HCT116 (cell line): ENCODE measurements around the gene ITIH5. TPM values are rescaled to one million over a fixed set of nuclear protein-coding genes. Genes with fewer than 3 reads are reported as not detected.

Experiments used
- ATAC-seq: fragments of 200-7000 bp; cut with Tn5 transposase; 2 replicates; pipeline ENCODE4 v1.9.1; 2020; ENCODE audit warnings: mild to moderate bottlenecking, moderate library complexity
- Bru-seq: library from RNA; stranded (reverse); fragments of 400-500 nt; gene quantifications from one replicate; lab custom pipeline; 2021; lab: Mats Ljungman, UMichigan
- BruChase-seq, 2 experiments: library from RNA; stranded (reverse); fragments of 400-500 nt; gene quantifications; one replicate each; lab custom pipeline; 2021; lab: Mats Ljungman, UMichigan
- BruUV-seq: library from RNA; stranded (reverse); fragments of 400-500 nt; replicated peaks from 2 replicates; lab custom pipeline; 2021; lab: Mats Ljungman, UMichigan
- CTCF ChIA-PET: fragments of 300-600 bp; sonication (Branson Sonifier 250); formaldehyde crosslinking; loops from one replicate; lab custom pipeline; 2021; ENCODE audit warnings: antibody characterized with exemption; lab: Charles Lee
- POLR2A ChIA-PET: fragments of 300-600, 350-600 bp; sonication (Branson Sonifier 250); formaldehyde crosslinking; loops from one replicate; lab custom pipeline; 2021; ENCODE audit warnings: antibody characterized with exemption; lab: Charles Lee
- RAD21 ChIA-PET, 2 experiments: fragments of 300-600 bp; sonication (Branson Sonifier 250); formaldehyde crosslinking; loops; one replicate each; lab custom pipeline; 2023; ENCODE audit warnings: low total read pairs in 2 of 2; ENCODE audit not compliant: uncharacterized antibody in 2 of 2, unreplicated experiment in 2 of 2, low non-redundant PET in 1 of 2; lab: Charles Lee
- DNase-seq: peaks from one replicate; pipeline ENCODE4 v3.0.0-alpha.2; 2010; ENCODE audit warnings: low read depth, low spot score
- H2AFZ ChIP-seq: fragments of 200-600 bp; shearing (Covaris generic), sonication (generic); 2 replicates; pipeline ENCODE4 v1.6.1; 2017; ENCODE audit warnings: low read depth, mixed run types, mixed read lengths, antibody characterized with exemption, low read length; ENCODE audit not compliant: poor library complexity, severe bottlenecking
- H3K27ac ChIP-seq: 2 replicates; pipeline ENCODE4 v1.5.1; 2012; ENCODE audit warnings: low read depth, low read length
- H3K27me3 ChIP-seq: fragments of 200-600 bp; sonication (generic); 2 replicates; pipeline ENCODE4 v1.6.1; 2016; ENCODE audit warnings: mixed run types, low read length, mixed read lengths; ENCODE audit not compliant: insufficient read depth
- H3K36me3 ChIP-seq, 2 experiments: fragments of 200-500 bp in 1 of 2; fragments of 200-600 bp in 1 of 2; sonication (Bioruptor generic) in 1 of 2; sonication (generic) in 1 of 2; 2 replicates each; pipeline versions ENCODE4 v1.5.1 to v1.6.1; 2014 to 2016; ENCODE audit warnings: low read length in 2 of 2, inconsistent platforms in 1 of 2, mixed read lengths in 1 of 2, mixed run types in 1 of 2; ENCODE audit not compliant: insufficient read depth in 2 of 2, control insufficient read depth in 1 of 2
- H3K4me1 ChIP-seq, 2 experiments: fragments of 200-600 bp in 1 of 2; sonication (generic) in 1 of 2; 2 replicates each; pipeline versions ENCODE4 v1.5.1 to v1.6.1; 2012 to 2017; ENCODE audit warnings: low read length in 2 of 2, inconsistent platforms in 1 of 2, mild to moderate bottlenecking in 1 of 2, mixed read lengths in 1 of 2, mixed run types in 1 of 2, moderate library complexity in 1 of 2; ENCODE audit not compliant: insufficient read depth in 2 of 2, control insufficient read depth in 1 of 2
- H3K4me2 ChIP-seq: fragments of 200-600 bp; sonication (generic); 2 replicates; pipeline ENCODE4 v1.6.1; 2017; ENCODE audit warnings: mixed run types, low read length, mixed read lengths
- H3K4me3 ChIP-seq, 2 experiments: fragments of 200-600 bp in 1 of 2; sonication (generic) in 1 of 2; replicated peaks in 1 of 2; 2 replicates each; pipeline ENCODE4 v1.5.1; 2011 to 2016; ENCODE audit warnings: low read length in 2 of 2, control low read depth in 1 of 2, low read depth in 1 of 2, mild to moderate bottlenecking in 1 of 2, mixed read lengths in 1 of 2, mixed run types in 1 of 2
- H3K79me2 ChIP-seq: fragments of 200-600 bp; sonication (generic); 2 replicates; pipeline ENCODE4 v1.6.1; 2017; ENCODE audit warnings: mild to moderate bottlenecking, mixed run types, low read length, moderate library complexity, mixed read lengths; ENCODE audit not compliant: insufficient read depth
- H3K9ac ChIP-seq: fragments of 200-600 bp; sonication (generic); 2 replicates; pipeline ENCODE4 v1.6.1; 2016; ENCODE audit warnings: low read length, mixed read lengths
- H3K9me2 ChIP-seq: fragments of 200-600 bp; sonication (generic), shearing (Covaris generic); 2 replicates; pipeline ENCODE4 v1.6.1; 2017; ENCODE audit warnings: mixed run types, mild to moderate bottlenecking, moderate library complexity; ENCODE audit not compliant: insufficient read depth
- H3K9me3 ChIP-seq, 2 experiments: fragments of 200-500 bp in 1 of 2; fragments of 200-600 bp in 1 of 2; sonication (Bioruptor generic) in 1 of 2; sonication (generic) in 1 of 2; 2 replicates each; pipeline ENCODE4 v1.6.1; 2014 to 2017; ENCODE audit warnings: low read length in 2 of 2, mixed read lengths in 2 of 2, inconsistent platforms in 1 of 2, low read depth in 1 of 2, mild to moderate bottlenecking in 1 of 2, mixed run types in 1 of 2, moderate library complexity in 1 of 2; ENCODE audit not compliant: control insufficient read depth in 1 of 2, insufficient read depth in 1 of 2
- H4K20me1 ChIP-seq: fragments of 200-600 bp; sonication (generic), shearing (Covaris generic); 2 replicates; pipeline ENCODE4 v1.6.1; 2017; ENCODE audit warnings: mixed run types, mild to moderate bottlenecking, moderate library complexity; ENCODE audit not compliant: insufficient read depth
- CBX3 ChIP-seq: IDR thresholded peaks from 2 replicates; pipeline ENCODE4 v1.6.1; 2012; ENCODE audit warnings: low read depth
- CEBPB ChIP-seq: IDR thresholded peaks from 2 replicates; pipeline ENCODE4 v1.6.1; 2012; ENCODE audit warnings: low read depth
- ELF1 ChIP-seq: IDR thresholded peaks from 2 replicates; pipeline ENCODE4 v1.6.1; 2012; ENCODE audit warnings: low read depth, borderline replicate concordance
- EZH2 ChIP-seq: fragments of 200-600 bp; sonication (generic); IDR thresholded peaks from 2 replicates; pipeline ENCODE4 v1.6.1; 2017; ENCODE audit warnings: antibody characterized with exemption, mixed run types
- EZH2phosphoT487 ChIP-seq: fragments of 200-600 bp; IDR thresholded peaks from 2 replicates; pipeline ENCODE4 v1.6.1; 2018; ENCODE audit warnings: antibody characterized with exemption, borderline replicate concordance
- FOSL1 ChIP-seq: IDR thresholded peaks from 2 replicates; pipeline ENCODE4 v1.6.1; 2012; ENCODE audit warnings: low read depth
- POLR2A ChIP-seq: IDR thresholded peaks from 2 replicates; pipeline ENCODE4 v1.7.0; 2011; ENCODE audit warnings: borderline replicate concordance; ENCODE audit not compliant: insufficient read depth, insufficient read length; ENCODE audit errors: extremely low read depth
- POLR2AphosphoS5 ChIP-seq: IDR thresholded peaks from 2 replicates; pipeline ENCODE4 v1.6.1; 2011; ENCODE audit warnings: mild to moderate bottlenecking, low read depth, low read length, moderate library complexity
- RAD21 ChIP-seq: IDR thresholded peaks from 2 replicates; pipeline ENCODE4 v1.6.1; 2012; ENCODE audit warnings: low read depth, mild to moderate bottlenecking
- YY1 ChIP-seq: IDR thresholded peaks from 2 replicates; pipeline ENCODE4 v1.6.1; 2011; ENCODE audit warnings: low read length, low read depth, moderate library complexity, mild to moderate bottlenecking; ENCODE audit not compliant: insufficient replicate concordance; ENCODE audit errors: extremely low read depth
- intact Hi-C: fragments of 100-400 bp; cut with micrococcal nuclease; formaldehyde crosslinking; loops from 2 replicates; pipeline ENCODE4 v1.10.0; 2022
- long read RNA-seq: library from polyadenylated mRNA; unstranded; transcript quantifications from one replicate; pipeline ENCODE4 v2.0.0, GENCODE V29; 2021; ENCODE audit not compliant: unreplicated experiment
- polyA plus RNA-seq: library from polyadenylated mRNA; unstranded; fragments of >200 nt; gene quantifications from 2 replicates; pipeline ENCODE4 v1.2.1, GENCODE V29; 2012; ENCODE audit warnings: missing spikeins
- total RNA-seq: library from RNA; stranded (reverse); gene quantifications from one replicate; pipeline ENCODE4 v1.2.1, GENCODE V29; 2021; ENCODE audit not compliant: unreplicated experiment
- TF ChIP-seq, protein P1 (sequence below): IDR thresholded peaks from 2 replicates; pipeline ENCODE4 v1.6.1; 2012
- TF ChIP-seq, protein P2 (sequence below): IDR thresholded peaks from 2 replicates; pipeline ENCODE4 v1.6.1; 2011; ENCODE audit warnings: mild to moderate bottlenecking, low read length, moderate library complexity; ENCODE audit not compliant: insufficient replicate concordance; ENCODE audit errors: extremely low read depth

Gene ITIH5
- total RNA-seq (not detected), Bru-seq, nascent RNA (percentile 1 among the genes with signal in this experiment), BruChase-seq, experiment 1, labeled RNA remaining after a 6-hour chase (percentile 3 among the genes with signal in this experiment), BruChase-seq, experiment 2, labeled RNA remaining after a 2-hour chase (percentile 4 among the genes with signal in this experiment)
- polyA plus RNA-seq = 0.01 TPM in 1 of 2 replicates, not detected in the other
- long read RNA-seq = 0 reads

DNA sequence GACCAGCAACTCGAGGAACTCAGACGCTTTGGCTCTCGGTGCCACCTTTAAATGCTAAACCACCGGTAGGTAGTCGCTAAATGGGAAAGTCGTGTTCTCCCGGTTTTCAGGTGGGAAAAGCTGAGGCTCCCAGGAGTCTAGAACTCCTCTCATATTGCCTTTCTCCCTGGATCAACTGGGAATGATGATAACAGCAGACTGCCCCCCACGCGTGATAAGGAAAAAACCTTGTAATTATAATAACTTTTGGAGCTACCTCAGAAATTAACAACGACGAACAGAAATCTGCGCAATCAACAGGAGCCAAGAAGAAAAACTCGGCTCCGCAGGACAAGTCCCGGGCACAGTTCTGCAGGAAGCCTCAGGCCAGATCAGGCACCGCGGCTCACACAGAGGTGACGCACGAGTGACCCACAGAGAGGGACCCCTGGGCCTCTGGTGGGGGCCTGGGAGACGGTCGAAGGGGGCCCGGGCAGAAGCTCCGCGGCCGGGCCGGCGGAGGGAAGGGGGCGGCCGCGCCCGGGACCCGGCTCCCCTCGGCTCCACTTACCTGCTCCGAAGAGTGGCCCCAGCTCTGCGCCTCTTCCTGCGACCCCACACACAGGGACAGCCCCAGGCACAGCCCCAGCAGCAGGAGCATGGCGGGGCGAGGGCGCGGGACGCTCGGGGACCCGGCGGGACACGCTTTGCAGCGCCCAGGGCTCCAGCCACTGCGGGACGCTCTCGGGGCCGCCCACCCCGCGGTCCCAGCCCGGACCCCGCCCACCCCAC is at the start of gene ITIH5:
Gene ITIH5 (minus strand): TSS at position 714 of the 771 bp plus-strand sequence. CDS start 74 bp downstream, at position 640.
- TF ChIP-seq, protein P1, sequence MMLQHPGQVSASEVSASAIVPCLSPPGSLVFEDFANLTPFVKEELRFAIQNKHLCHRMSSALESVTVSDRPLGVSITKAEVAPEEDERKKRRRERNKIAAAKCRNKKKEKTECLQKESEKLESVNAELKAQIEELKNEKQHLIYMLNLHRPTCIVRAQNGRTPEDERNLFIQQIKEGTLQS = no peak
- TF ChIP-seq, protein P2, sequence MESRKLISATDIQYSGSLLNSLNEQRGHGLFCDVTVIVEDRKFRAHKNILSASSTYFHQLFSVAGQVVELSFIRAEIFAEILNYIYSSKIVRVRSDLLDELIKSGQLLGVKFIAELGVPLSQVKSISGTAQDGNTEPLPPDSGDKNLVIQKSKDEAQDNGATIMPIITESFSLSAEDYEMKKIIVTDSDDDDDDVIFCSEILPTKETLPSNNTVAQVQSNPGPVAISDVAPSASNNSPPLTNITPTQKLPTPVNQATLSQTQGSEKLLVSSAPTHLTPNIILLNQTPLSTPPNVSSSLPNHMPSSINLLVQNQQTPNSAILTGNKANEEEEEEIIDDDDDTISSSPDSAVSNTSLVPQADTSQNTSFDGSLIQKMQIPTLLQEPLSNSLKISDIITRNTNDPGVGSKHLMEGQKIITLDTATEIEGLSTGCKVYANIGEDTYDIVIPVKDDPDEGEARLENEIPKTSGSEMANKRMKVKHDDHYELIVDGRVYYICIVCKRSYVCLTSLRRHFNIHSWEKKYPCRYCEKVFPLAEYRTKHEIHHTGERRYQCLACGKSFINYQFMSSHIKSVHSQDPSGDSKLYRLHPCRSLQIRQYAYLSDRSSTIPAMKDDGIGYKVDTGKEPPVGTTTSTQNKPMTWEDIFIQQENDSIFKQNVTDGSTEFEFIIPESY = no peak
- TF ChIP-seq POLR2A (no peak), FOSL1 (no peak), RAD21 (no peak), EZH2phosphoT487 (no peak), CBX3 (no peak), CEBPB (no peak), ELF1 (no peak), POLR2AphosphoS5 (no peak), YY1 (no peak), EZH2 (no peak)
- Histone ChIP-seq H3K9ac (no peak within 1 kb of the TSS), H3K4me2 (no peak within 1 kb of the TSS), H3K27ac (no peak within 1 kb of the TSS), H2AFZ (no peak within 1 kb of the TSS), H3K36me3 (no peaks in the 10 kb centered on the region), H4K20me1 (no peaks in the 10 kb centered on the region), H3K9me2 (no peaks in the 10 kb centered on the region), H3K79me2 (no peaks in the 10 kb centered on the region), H3K9me3 (no peaks in the 10 kb centered on the region), H3K27me3 (peaks cover 19% of the 10 kb centered on the region), H3K4me3 (no peak within 1 kb of the TSS), H3K4me1 (no peaks in the 10 kb centered on the region)
- no TSS peak for BruUV-seq
- ChIA-PET CTCF (interaction anchor here (1.2 kb wide), 1 partner anchor 21 kb away, joined by 3 read pairs; no protein-coding TSS in a partner anchor), RAD21 (no interaction called here), POLR2A (no interaction called here)
- no peak for DNase-seq
- no peak for ATAC-seq
- intact Hi-C loops = no loop called here
